Measurements from ENCODE around the gene SERGEF.

Gene SERGEF

DNA sequence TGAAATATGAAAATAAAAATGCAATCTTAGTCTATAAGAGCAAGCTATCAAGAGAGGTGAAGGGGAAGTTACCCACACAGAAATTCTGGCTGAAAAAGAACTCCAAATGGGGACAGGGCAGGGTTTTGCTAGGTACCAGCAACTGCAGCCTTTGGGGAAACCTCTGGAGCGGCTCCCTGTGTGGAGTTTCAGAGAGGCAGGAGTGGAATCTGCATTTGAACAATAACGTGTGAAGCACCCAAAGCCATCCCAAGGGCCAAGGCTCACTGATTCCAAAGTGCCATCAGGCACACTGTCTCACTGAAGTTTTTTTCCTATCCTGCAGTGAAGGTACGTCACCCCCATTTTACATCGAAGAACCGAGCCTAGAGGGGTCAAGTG is 190.5 kb downstream of the SERGEF start:
- Histone ChIP-seq H3K4me3 (ENCODE audit: insufficient read depth, low read length, poor library complexity, severe bottlenecking) (no peak overlapping the region), H3K36me3 (ENCODE audit: low read length) (no peaks in the 10 kb centered on the region), H3K27me3 (ENCODE audit: low read length) (no peaks in the 10 kb centered on the region), H3K27ac (ENCODE audit: low read depth, low read length) (no peak overlapping the region), H3K9me2 (replicated peaks; ENCODE audit: insufficient read depth, low read length) (no peaks in the 10 kb centered on the region), H3K9me3 (ENCODE audit: insufficient read depth, low read length) (no peaks in the 10 kb centered on the region), H3K4me2 (ENCODE audit: low read depth, low read length, poor library complexity, severe bottlenecking) (no peak overlapping the region), H3K9ac (ENCODE audit: low read length) (no peak overlapping the region), H2AFZ (ENCODE audit: low read depth, low read length, severe bottlenecking) (no peak overlapping the region), H3K79me2 (ENCODE audit: insufficient read depth, low read length) (no peaks in the 10 kb centered on the region), H4K20me1 (ENCODE audit: low read depth, low read length) (no peaks in the 10 kb centered on the region; the same call in 1 of the 2 replicates), H3F3A (ENCODE audit: insufficient read depth) (no peaks in the 10 kb centered on the region)
- no peak for TF ChIP-seq EZH2phosphoT487 (conservative IDR thresholded peaks at IDR 0.05; ENCODE audit: low read length)
- TF ChIP-seq, protein P1, sequence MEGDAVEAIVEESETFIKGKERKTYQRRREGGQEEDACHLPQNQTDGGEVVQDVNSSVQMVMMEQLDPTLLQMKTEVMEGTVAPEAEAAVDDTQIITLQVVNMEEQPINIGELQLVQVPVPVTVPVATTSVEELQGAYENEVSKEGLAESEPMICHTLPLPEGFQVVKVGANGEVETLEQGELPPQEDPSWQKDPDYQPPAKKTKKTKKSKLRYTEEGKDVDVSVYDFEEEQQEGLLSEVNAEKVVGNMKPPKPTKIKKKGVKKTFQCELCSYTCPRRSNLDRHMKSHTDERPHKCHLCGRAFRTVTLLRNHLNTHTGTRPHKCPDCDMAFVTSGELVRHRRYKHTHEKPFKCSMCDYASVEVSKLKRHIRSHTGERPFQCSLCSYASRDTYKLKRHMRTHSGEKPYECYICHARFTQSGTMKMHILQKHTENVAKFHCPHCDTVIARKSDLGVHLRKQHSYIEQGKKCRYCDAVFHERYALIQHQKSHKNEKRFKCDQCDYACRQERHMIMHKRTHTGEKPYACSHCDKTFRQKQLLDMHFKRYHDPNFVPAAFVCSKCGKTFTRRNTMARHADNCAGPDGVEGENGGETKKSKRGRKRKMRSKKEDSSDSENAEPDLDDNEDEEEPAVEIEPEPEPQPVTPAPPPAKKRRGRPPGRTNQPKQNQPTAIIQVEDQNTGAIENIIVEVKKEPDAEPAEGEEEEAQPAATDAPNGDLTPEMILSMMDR (IDR thresholded peaks at IDR 0.05; ENCODE audit: insufficient read depth, low read length, poor library complexity, severe bottlenecking): no peak

DNA sequence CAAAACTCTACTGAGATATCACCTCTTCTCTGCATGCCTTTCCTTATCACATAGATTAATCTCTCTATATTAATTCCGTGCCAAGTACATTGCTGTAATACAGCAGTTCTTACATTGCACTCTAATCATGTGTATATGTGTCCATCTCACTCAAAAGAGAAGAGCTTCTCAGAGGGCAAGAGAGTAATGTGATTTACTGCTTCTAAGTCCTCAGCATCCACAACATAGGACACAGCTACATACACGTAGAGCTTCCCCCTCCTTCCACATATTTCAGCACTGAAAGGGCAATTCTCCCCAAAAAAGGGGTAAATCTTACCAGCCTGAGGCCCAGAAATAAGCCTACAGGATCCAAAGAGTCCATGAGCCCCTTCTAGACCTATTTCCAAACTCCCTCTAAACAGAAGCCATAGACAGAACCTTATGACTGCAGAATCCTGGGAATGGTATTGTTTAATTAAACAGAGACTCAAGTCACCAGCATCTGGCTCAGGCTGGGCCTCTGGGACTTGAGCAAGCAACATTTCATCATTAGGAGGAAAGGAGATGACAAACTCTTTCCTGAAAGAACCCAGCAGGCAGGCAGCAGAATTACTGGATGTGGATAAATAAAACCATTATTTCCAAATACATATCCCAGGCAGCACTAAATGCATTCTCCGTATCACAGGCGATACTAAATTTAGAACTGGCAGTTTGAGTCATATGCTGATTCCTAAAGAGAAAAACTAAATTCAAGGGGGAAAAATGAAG is 191.0 kb downstream of the SERGEF start:
- Histone ChIP-seq H3K9me3 (ENCODE audit: insufficient read depth, low read length) (no peaks in the 10 kb centered on the region), H3K27ac (ENCODE audit: low read depth, low read length) (no peak overlapping the region), H3K4me2 (ENCODE audit: low read depth, low read length, poor library complexity, severe bottlenecking) (no peak overlapping the region)

DNA sequence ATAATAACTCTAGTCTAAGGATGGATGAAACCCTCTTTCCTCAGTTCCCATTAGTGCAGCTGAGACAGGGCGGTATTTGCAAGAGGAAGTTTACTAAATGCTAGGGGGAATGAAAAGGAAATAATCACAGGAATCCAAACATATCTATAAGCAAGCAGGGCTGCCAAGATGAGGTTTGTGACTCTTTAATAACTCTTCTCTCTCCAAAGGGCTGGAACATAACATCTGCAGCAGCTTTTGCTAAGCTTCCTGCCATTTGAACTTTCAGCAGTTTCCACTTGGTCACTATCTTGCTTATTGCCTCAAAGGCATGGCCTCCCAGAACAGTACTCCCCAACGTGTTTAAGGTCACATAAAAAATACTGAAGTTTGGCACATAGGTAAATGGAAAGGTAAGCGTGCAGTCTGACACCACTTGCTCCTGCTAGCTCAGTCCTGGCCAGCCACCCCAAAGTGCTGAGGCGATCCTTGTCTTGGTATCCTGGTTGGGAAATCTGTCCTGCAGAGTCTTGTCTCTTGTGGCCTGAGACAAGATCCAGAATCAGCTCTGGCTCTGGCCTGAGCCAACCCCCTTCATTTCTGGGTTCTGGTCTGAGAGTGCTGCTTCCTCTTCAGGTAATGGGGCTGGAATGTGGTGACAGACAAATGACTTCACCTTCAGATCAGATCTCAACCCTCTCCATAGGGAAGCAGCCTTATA is 196.5 kb downstream of the SERGEF start:
- TF ChIP-seq EZH2phosphoT487 (conservative IDR thresholded peaks at IDR 0.05; ENCODE audit: low read length): no peak
- TF ChIP-seq, protein P1 (IDR thresholded peaks at IDR 0.05; ENCODE audit: insufficient read depth, low read length, poor library complexity, severe bottlenecking): no peak
- Histone ChIP-seq H3K27ac (ENCODE audit: low read depth, low read length) (no peak overlapping the region), H4K20me1 (ENCODE audit: low read depth, low read length) (no peaks in the 10 kb centered on the region), H3K9ac (ENCODE audit: low read length) (no peak overlapping the region), H3K36me3 (ENCODE audit: low read length) (no peaks in the 10 kb centered on the region), H3F3A (ENCODE audit: insufficient read depth) (no peaks in the 10 kb centered on the region), H3K27me3 (ENCODE audit: low read length) (no peaks in the 10 kb centered on the region), H2AFZ (ENCODE audit: low read depth, low read length, severe bottlenecking) (no peak overlapping the region), H3K9me2 (replicated peaks; ENCODE audit: insufficient read depth, low read length) (no peaks in the 10 kb centered on the region), H3K79me2 (ENCODE audit: insufficient read depth, low read length) (no peaks in the 10 kb centered on the region), H3K4me2 (ENCODE audit: low read depth, low read length, poor library complexity, severe bottlenecking) (no peak overlapping the region), H3K9me3 (ENCODE audit: insufficient read depth, low read length) (no peaks in the 10 kb centered on the region), H3K4me3 (ENCODE audit: insufficient read depth, low read length, poor library complexity, severe bottlenecking) (no peak overlapping the region)

More for the DNA sequence above, 191.0 kb downstream of the SERGEF start:
- no peaks in the 10 kb centered on the region for H4K20me1 ChIP-seq (ENCODE audit: low read depth, low read length)
- TF ChIP-seq, protein P1 (IDR thresholded peaks at IDR 0.05; ENCODE audit: insufficient read depth, low read length, poor library complexity, severe bottlenecking): no peak
- TF ChIP-seq EZH2phosphoT487 (conservative IDR thresholded peaks at IDR 0.05; ENCODE audit: low read length): no peak
- H3F3A ChIP-seq (ENCODE audit: insufficient read depth): no peaks in the 10 kb centered on the region
- H3K79me2 ChIP-seq (ENCODE audit: insufficient read depth, low read length): no peaks in the 10 kb centered on the region
- H2AFZ ChIP-seq (ENCODE audit: low read depth, low read length, severe bottlenecking): no peak overlapping the region
- H3K9me2 ChIP-seq (replicated peaks; ENCODE audit: insufficient read depth, low read length): no peaks in the 10 kb centered on the region
- no peak overlapping the region for H3K9ac ChIP-seq (ENCODE audit: low read length)
- no peaks in the 10 kb centered on the region for H3K27me3 ChIP-seq (ENCODE audit: low read length)
- no peaks in the 10 kb centered on the region for H3K36me3 ChIP-seq (ENCODE audit: low read length)
- H3K4me3 ChIP-seq (ENCODE audit: insufficient read depth, low read length, poor library complexity, severe bottlenecking): no peak overlapping the region
